Testis (tissue), 2 donors: Measurements from ENCODE around the gene CPT2.

Source experiments
- POLR2A ChIP-seq: fragments of 450-650 bp; IDR thresholded peaks from one replicate; pipeline ENCODE4 v1.6.1; 2017; ENCODE audit warnings: antibody characterized with exemption, mild to moderate bottlenecking, moderate library complexity
- TF ChIP-seq, protein P1 (sequence below), 3 experiments: fragments of 450-650 bp in 2 of 3; fragments of 200-600 bp in 1 of 3; sonication (generic) in 1 of 3; IDR thresholded peaks; one replicate each; pipeline ENCODE4 v1.5.1; 2016 to 2019; ENCODE audit warnings: antibody characterized with exemption in 3 of 3, mild to moderate bottlenecking in 2 of 3, moderate library complexity in 1 of 3

DNA sequence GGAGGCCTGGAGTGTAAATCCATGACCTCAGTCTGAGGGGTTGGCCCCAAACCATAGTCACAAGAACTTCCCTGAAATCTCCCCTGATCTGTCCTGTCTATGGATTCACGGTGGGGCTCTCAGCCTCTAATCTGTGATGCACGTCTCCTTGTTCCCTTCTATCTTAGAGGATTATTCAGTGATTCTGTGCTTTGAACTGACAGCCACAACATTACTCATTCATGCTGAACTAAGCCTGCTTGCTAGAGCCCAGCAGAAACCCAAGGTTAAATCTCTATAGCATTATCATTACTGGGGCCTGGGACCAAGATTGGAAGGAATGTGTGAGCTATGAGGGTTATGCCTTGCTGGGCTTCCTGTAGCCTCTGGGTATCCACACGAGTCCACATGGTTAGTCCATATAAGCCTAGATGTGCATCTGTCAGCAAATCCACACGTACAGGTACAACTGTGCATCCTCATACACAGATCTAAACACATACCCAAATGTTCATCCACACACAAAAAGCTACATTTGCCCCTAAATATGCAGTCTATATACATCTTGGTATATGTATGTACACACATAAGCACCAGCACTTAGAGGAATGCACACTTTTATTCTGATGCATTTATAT lies 64.1 kb downstream of the CPT2 start:
- TF ChIP-seq, protein P1, sequence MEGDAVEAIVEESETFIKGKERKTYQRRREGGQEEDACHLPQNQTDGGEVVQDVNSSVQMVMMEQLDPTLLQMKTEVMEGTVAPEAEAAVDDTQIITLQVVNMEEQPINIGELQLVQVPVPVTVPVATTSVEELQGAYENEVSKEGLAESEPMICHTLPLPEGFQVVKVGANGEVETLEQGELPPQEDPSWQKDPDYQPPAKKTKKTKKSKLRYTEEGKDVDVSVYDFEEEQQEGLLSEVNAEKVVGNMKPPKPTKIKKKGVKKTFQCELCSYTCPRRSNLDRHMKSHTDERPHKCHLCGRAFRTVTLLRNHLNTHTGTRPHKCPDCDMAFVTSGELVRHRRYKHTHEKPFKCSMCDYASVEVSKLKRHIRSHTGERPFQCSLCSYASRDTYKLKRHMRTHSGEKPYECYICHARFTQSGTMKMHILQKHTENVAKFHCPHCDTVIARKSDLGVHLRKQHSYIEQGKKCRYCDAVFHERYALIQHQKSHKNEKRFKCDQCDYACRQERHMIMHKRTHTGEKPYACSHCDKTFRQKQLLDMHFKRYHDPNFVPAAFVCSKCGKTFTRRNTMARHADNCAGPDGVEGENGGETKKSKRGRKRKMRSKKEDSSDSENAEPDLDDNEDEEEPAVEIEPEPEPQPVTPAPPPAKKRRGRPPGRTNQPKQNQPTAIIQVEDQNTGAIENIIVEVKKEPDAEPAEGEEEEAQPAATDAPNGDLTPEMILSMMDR (IDR thresholded peaks at IDR 0.05), result no peak
- no peak for TF ChIP-seq POLR2A
